ENCODE results near the gene MPV17L. TPM values are rescaled to one million over a fixed set of nuclear protein-coding genes. Genes with fewer than 3 reads are reported as not detected.

MPV17L gene
- total RNA-seq, 1 donor from 2014 or later = 7.6 TPM

DNA sequence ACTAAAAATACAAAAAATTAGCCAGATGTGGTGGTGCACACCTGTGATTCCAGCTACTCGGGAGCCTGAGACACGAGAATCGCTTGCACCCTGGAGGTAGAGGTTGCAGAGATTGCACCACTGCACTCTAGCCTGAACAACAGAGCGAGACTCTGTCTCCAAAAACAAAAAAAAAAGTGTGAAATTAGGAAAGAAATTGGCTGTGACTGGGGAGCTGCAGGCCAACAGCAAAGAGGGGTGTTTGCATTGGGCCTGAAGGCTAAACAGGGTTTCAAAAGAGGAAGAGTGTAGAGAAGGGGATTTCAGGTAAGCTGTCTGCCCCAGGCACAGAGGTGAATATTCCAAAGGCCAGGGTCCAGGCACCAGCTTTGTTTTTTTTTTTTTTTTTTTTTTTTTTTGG lies 48.2 kb downstream of the MPV17L start:
- Mint-ChIP-seq H3K36me3 (no peaks in the 10 kb centered on the region), H3K4me1 (ENCODE audit: unreplicated experiment) (no peaks in the 10 kb centered on the region), H3K4me3 (no peak overlapping the region), H3K27ac (no peak overlapping the region), H3K27me3 (no peaks in the 10 kb centered on the region), H3K9me3 (no peaks in the 10 kb centered on the region)
- TF ChIP-seq, protein P1, sequence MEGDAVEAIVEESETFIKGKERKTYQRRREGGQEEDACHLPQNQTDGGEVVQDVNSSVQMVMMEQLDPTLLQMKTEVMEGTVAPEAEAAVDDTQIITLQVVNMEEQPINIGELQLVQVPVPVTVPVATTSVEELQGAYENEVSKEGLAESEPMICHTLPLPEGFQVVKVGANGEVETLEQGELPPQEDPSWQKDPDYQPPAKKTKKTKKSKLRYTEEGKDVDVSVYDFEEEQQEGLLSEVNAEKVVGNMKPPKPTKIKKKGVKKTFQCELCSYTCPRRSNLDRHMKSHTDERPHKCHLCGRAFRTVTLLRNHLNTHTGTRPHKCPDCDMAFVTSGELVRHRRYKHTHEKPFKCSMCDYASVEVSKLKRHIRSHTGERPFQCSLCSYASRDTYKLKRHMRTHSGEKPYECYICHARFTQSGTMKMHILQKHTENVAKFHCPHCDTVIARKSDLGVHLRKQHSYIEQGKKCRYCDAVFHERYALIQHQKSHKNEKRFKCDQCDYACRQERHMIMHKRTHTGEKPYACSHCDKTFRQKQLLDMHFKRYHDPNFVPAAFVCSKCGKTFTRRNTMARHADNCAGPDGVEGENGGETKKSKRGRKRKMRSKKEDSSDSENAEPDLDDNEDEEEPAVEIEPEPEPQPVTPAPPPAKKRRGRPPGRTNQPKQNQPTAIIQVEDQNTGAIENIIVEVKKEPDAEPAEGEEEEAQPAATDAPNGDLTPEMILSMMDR (conservative IDR thresholded peaks at IDR 0.05) = no peak
- no peak for DNase-seq (ENCODE audit: extremely low spot score, unreplicated experiment)

DNA sequence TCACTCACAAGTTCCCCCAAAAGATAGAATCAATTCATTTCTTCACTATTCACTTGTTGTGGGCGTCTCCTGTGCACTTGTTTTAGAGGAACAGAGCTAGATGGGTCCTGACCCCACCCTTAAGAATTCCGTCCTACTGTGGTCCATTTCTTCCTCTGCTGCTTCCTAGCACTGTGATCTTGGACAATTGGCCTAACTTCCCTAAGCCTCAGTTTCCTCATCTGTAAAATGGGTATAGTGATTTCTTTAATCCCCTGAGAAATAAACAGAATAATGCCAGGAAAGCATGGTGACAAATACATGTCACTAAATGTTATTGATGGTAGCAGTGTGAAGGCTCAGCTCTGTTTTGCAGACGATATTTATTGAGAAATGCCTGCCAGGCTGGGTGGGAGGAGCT lies 48.7 kb downstream of the MPV17L start:
- DNase-seq (ENCODE audit: extremely low spot score, unreplicated experiment) = no peak
- Mint-ChIP-seq H3K27ac (no peak overlapping the region), H3K36me3 (no peaks in the 10 kb centered on the region), H3K9me3 (no peaks in the 10 kb centered on the region), H3K4me3 (no peak overlapping the region), H3K27me3 (no peaks in the 10 kb centered on the region), H3K4me1 (ENCODE audit: unreplicated experiment) (no peaks in the 10 kb centered on the region)
- TF ChIP-seq, protein P1 (conservative IDR thresholded peaks at IDR 0.05) = no peak

DNA sequence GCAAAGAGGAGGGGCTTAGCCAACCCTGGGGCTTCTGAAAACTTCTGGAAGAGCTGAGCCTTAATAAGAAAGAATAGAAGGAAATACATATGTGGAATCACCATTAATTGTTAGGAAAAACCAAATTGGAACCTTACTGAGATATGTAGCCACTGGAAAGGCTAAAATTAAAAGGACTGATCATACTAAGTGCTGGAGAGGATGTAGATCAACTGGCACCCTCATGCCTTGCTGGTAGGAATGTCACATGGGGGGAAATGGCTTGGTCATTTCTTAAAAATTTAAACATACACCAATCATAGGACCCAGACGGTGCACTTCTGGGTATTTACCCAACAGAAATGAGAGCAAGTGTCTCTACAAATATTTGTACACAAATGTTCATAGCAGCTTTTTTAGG lies 49.9 kb downstream of the MPV17L start:
- no peaks in the 10 kb centered on the region for H3K9me3 Mint-ChIP-seq
- H3K36me3 Mint-ChIP-seq = no peaks in the 10 kb centered on the region
- no peak overlapping the region for H3K4me3 Mint-ChIP-seq
- no peaks in the 10 kb centered on the region for H3K4me1 Mint-ChIP-seq (ENCODE audit: unreplicated experiment)
- TF ChIP-seq, protein P1 (conservative IDR thresholded peaks at IDR 0.05) = no peak
- DNase-seq (ENCODE audit: extremely low spot score, unreplicated experiment) = no peak
- H3K27ac Mint-ChIP-seq = no peak overlapping the region
- H3K27me3 Mint-ChIP-seq = no peaks in the 10 kb centered on the region

DNA sequence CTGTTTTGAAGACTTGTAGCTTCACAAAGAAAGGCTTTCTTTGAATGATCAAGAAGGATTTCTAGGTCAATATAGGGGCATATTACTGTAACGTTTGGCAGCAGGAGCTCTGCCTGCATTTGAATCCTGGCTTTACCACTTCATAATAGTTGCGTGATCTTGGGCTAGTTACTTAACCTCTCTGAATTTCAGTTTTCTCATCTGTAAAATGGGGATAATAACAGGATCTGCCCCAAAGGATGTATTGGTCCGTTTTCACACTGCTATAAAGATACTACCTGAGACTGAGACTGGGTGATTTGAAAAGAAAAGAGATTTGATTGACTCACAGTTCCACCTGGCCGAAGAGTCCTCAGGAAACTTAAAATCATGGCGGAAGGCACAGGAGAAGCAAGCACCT lies 51.3 kb downstream of the MPV17L start:
- H3K4me1 Mint-ChIP-seq (ENCODE audit: unreplicated experiment) = no peaks in the 10 kb centered on the region
- no peaks in the 10 kb centered on the region for H3K9me3 Mint-ChIP-seq
- H3K4me3 Mint-ChIP-seq = no peak overlapping the region
- H3K27me3 Mint-ChIP-seq = no peaks in the 10 kb centered on the region
- TF ChIP-seq, protein P1 (conservative IDR thresholded peaks at IDR 0.05) = no peak
- H3K36me3 Mint-ChIP-seq = no peaks in the 10 kb centered on the region
- no peak overlapping the region for H3K27ac Mint-ChIP-seq
- no peak for DNase-seq (ENCODE audit: extremely low spot score, unreplicated experiment)

DNA sequence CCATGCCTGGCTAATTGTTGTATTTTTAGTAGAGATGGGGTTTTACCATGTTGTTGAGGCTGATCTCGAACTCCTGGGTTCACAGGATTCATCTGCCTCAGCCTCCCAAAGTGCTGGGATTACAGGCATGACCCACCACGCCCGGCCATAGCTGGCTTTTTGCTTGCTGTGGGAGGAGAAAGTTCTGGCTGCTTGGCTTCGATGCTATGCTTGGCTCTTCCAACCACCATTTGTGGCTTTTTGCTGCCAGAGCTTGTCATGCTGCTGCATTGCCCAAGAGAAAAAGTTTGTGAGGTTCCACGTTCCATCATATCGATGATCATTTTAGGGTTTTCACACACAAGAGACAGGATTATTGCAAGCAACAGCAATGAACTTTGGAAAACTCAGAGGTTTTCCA lies 55.1 kb downstream of the MPV17L start:
- Mint-ChIP-seq H3K9me3 (no peaks in the 10 kb centered on the region), H3K27ac (no peak overlapping the region)
- TF ChIP-seq, protein P1 (conservative IDR thresholded peaks at IDR 0.05) = no peak

More for the DNA sequence above, 55.1 kb downstream of the MPV17L start:
- Mint-ChIP-seq H3K36me3 (no peaks in the 10 kb centered on the region), H3K27me3 (peaks cover 4% of the 10 kb centered on the region), H3K4me1 (ENCODE audit: unreplicated experiment) (peaks cover 14% of the 10 kb centered on the region), H3K4me3 (no peak overlapping the region)
- DNase-seq (ENCODE audit: extremely low spot score, unreplicated experiment) = no peak

All from type B pancreatic cell (in vitro differentiated cells).